Nephron (organoid): ENCODE measurements around the gene MGME1.

Experiments used
- H3K27ac Mint-ChIP-seq, 3 experiments: 2 replicates each; pipeline ENCODE4 v1.8.0; 2020; ENCODE audit warnings: mixed read lengths in 3 of 3, mild to moderate bottlenecking in 2 of 3, moderate library complexity in 1 of 3
- H3K27me3 Mint-ChIP-seq: 2 replicates; pipeline ENCODE4 v1.8.0; 2021; ENCODE audit warnings: low read depth, mild to moderate bottlenecking, moderate library complexity, mixed read lengths
- H3K36me3 Mint-ChIP-seq: 2 replicates; pipeline ENCODE4 v1.8.0; 2020; ENCODE audit warnings: low read depth, mixed read lengths
- H3K4me1 Mint-ChIP-seq: 2 replicates; pipeline ENCODE4 v1.8.0; 2020; ENCODE audit warnings: mixed read lengths
- H3K4me3 Mint-ChIP-seq, 3 experiments: 2 replicates each; pipeline ENCODE4 v1.8.0; 2020; ENCODE audit warnings: mild to moderate bottlenecking in 3 of 3, mixed read lengths in 3 of 3, moderate library complexity in 2 of 3
- H3K9me3 Mint-ChIP-seq: 2 replicates; pipeline ENCODE4 v1.8.0; 2020; ENCODE audit warnings: mixed read lengths
- TF ChIP-seq, protein P1 (sequence below), 3 experiments: fragments of 200-600 bp; sonication (generic); IDR thresholded peaks; one replicate each; pipeline ENCODE4 v1.5.0; 2021; ENCODE audit warnings: antibody characterized with exemption in 3 of 3; ENCODE audit not compliant: unreplicated experiment in 3 of 3

The MGME1 gene

DNA sequence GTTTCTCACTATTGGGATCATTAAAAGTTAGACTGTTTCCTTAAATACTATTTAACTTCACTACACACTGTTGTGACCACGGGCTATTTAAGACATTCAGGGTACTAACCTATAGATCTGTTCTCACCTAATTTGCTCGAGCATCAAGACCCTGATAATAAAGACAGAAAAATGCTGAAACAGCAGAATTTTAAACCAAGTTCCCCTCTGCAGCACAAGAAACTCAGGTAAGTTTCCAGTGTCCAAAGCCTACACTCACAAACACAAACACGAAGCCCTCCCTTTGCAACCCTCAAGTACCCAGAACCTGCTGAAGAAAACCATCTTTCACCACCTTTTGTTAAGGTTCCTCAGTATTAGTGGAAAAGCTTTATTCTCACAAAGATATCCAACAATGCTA lies 4.2 kb upstream of the MGME1 start:
- peaks cover 73% of the 10 kb centered on the region for H3K4me1 Mint-ChIP-seq
- H3K27me3 Mint-ChIP-seq = peaks cover 3% of the 10 kb centered on the region
- H3K27ac Mint-ChIP-seq = peak overlapping the region; percentile 84 to 99 (median 84)
- TF ChIP-seq, protein P1, sequence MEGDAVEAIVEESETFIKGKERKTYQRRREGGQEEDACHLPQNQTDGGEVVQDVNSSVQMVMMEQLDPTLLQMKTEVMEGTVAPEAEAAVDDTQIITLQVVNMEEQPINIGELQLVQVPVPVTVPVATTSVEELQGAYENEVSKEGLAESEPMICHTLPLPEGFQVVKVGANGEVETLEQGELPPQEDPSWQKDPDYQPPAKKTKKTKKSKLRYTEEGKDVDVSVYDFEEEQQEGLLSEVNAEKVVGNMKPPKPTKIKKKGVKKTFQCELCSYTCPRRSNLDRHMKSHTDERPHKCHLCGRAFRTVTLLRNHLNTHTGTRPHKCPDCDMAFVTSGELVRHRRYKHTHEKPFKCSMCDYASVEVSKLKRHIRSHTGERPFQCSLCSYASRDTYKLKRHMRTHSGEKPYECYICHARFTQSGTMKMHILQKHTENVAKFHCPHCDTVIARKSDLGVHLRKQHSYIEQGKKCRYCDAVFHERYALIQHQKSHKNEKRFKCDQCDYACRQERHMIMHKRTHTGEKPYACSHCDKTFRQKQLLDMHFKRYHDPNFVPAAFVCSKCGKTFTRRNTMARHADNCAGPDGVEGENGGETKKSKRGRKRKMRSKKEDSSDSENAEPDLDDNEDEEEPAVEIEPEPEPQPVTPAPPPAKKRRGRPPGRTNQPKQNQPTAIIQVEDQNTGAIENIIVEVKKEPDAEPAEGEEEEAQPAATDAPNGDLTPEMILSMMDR (IDR thresholded peaks at IDR 0.05; ENCODE audit: unreplicated experiment in 3 of 3) = no peak
- H3K4me3 Mint-ChIP-seq = peak overlapping the region; percentile 48 to 99 (median 96)
- no peaks in the 10 kb centered on the region for H3K9me3 Mint-ChIP-seq
- peaks cover 13% of the 10 kb centered on the region for H3K36me3 Mint-ChIP-seq

DNA sequence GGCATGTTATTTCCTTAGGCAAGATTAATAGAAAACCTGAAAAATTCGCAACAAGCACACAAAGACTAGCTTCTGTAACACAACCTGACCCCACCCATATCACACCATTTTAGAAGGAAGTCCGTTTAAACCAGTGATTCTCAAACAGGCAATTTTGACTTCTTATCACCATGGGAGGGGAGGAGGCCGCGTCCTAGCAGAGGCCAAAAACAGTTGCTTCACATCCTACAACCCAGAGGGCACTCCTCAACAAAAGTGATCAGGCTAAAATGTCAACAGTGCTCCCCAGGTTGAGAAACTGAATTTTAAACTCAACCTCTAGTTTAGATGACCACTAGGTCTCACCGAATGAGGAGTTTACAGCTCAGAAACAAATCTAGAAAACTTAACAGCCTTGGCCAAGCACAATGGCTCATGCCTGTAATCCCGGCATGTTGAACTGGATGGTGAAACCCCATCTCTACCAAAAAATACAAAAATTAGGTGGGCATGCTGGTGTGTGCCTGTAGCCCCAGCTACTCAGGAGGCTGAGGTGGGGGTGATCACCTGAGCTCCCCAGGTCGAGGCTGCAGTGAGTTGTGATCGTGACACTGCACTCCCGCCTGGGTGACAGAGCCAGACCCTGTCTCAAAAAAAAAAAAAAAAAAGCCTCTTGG lies 3.6 kb upstream of the MGME1 start:
- H3K4me1 Mint-ChIP-seq = peaks cover 74% of the 10 kb centered on the region
- peak overlapping the region; percentile 92 to 99 (median 96) for H3K4me3 Mint-ChIP-seq
- TF ChIP-seq, protein P1 (IDR thresholded peaks at IDR 0.05; ENCODE audit: unreplicated experiment in 3 of 3) = no peak
- peaks cover 13% of the 10 kb centered on the region for H3K36me3 Mint-ChIP-seq
- H3K9me3 Mint-ChIP-seq = no peaks in the 10 kb centered on the region
- peaks cover 3% of the 10 kb centered on the region for H3K27me3 Mint-ChIP-seq
- peak overlapping the region; percentile 98 to 99 (median 99) for H3K27ac Mint-ChIP-seq

DNA sequence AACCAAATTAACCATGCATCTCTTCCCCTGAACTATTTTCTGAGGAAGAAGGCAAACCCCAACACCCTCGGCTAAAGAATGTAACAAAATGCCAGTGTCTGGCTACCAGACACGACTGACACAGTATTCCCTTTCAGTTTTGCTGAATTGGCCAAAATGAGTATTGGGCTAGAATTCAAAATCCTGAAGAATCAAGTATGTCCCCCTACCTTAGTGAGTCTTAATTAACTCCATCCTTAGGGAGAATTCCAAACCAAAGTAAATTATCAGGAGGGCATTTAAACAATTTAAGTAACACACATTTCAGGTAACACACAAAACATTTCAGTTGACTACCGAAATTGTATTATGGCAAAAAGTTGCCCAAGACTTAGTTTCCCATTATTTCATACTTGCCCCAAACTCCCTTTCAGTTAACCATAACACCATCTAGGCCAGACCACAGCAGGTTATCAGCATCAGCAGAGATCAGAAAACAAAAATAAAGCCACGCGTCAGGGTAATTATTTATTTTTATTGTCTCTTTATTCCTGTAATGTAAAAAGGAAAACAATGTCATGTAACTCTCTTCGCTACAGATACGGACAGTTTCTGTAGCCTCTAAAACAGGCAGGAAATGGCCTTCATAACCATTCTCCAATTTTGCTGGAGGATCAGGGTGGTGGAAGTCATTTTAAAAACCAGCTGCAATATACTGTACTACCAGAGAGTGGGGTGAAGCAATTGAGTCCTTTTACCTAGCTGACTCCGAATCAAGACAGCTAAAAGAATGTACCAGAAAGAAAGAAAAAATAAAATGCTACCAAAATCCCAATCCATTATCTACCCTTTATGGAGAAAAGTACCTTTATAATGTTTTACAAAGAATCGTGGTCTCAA lies 2.1 kb upstream of the MGME1 start:
- Mint-ChIP-seq H3K4me1 (peaks cover 78% of the 10 kb centered on the region), H3K27me3 (peaks cover 3% of the 10 kb centered on the region), H3K9me3 (no peaks in the 10 kb centered on the region), H3K27ac (peak overlapping the region; percentile 98 to 99 (median 99)), H3K4me3 (peak overlapping the region; percentile 92 to 99 (median 96)), H3K36me3 (peaks cover 10% of the 10 kb centered on the region)
- TF ChIP-seq, protein P1 (IDR thresholded peaks at IDR 0.05; ENCODE audit: unreplicated experiment in 3 of 3) = peak; percentile 30 to 35 (median 31)

DNA sequence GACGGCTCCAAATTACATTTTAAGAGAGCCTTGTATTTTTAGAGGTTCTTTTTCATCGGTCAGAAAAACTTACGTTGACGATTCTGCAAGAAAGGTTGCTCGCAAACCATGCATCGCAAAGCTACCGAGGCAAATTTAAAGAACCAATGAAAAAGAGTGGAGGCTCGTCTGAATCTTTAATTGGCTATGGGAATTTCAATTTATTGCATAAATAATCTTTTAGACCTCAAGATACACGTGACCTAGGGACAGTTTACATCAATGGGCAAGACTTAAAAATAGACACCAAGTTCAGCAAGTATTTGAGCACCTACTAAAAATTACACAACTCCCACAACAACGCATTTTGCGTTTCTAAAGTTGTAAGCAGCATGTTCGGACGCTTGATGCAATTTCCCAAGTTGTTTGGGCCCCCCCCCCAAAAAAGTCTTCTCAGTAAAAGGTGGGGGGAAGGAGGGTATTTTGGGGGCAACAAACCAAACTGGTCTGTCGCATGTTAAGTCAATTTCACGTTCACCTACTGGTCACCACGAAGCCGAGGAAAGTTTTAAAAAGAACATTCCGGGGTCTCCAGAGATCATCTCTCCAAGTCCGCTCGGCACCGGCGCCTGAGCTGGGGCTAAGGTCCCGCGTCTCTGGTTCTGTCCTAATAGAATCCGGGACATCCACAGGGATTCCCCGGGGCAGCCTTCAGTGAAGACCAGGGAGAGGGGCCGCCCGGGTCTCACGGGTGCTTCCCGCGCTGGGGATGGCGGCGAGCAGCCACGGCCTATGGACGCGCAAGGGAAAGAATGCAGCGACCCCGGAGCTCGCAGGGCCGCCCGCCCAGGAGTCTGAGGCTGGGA lies 1.1 kb upstream of the MGME1 start:
- Mint-ChIP-seq H3K9me3 (no peaks in the 10 kb centered on the region), H3K27ac (peak overlapping the region; percentile 98 to 99 (median 99)), H3K27me3 (peaks cover 3% of the 10 kb centered on the region), H3K36me3 (peaks cover 12% of the 10 kb centered on the region), H3K4me1 (peaks cover 78% of the 10 kb centered on the region), H3K4me3 (peak overlapping the region; percentile 92 to 99 (median 96))
- TF ChIP-seq, protein P1 (IDR thresholded peaks at IDR 0.05; ENCODE audit: unreplicated experiment in 3 of 3) = no peak

DNA sequence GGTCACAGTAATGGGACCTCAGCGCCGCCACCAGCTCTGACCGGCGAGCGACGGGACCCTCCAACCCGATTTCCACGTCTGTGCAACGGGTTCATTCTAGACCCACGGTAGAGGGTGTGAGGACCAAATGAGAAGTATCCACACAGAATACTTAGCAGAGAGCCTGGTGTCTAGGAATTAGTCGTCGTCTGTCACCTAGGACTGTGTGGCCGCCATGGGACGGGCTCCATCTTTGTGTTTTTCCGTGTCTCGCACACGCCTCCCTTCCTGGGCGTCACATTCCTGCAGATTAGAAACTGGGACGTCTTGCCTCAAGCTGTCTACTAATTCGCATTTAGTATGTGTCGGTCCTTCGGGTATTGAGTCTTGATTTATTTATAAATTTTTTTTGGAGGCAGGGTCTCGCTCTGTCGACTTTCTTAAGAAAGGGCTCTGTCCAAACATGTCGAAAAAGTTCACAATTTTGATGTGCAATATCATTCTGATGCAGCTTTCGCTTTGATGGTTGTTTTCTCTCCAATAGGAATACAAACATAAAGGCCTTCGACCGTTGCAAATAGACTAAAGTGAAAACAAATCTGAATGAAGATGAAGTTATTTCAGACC lies 563 bp downstream of the MGME1 start:
- Mint-ChIP-seq H3K4me3 (peak overlapping the region; percentile 95 to 99 (median 96)), H3K27me3 (peaks cover 3% of the 10 kb centered on the region), H3K27ac (peak overlapping the region; percentile 99), H3K4me1 (peaks cover 76% of the 10 kb centered on the region), H3K9me3 (no peaks in the 10 kb centered on the region), H3K36me3 (peaks cover 9% of the 10 kb centered on the region)
- TF ChIP-seq, protein P1 (IDR thresholded peaks at IDR 0.05; ENCODE audit: unreplicated experiment in 3 of 3) = no peak
